ENCODE measurements around the gene MVB12B.

GRCh38 chr9:126456441-126457174, 130.0 kb downstream of the MVB12B start:
- no peak for TF ChIP-seq POLR2A (IDR thresholded peaks at IDR 0.05)
- no peak for TF ChIP-seq CTCF (IDR thresholded peaks at IDR 0.05)
- no peak for TF ChIP-seq POLR2AphosphoS5 (IDR thresholded peaks at IDR 0.05; ENCODE audit: insufficient read depth in 1 of 2, low read depth in 1 of 2)

All from vagina (tissue), 2 donors.